ENCODE measurements around the gene RERG.

RERG gene

DNA sequence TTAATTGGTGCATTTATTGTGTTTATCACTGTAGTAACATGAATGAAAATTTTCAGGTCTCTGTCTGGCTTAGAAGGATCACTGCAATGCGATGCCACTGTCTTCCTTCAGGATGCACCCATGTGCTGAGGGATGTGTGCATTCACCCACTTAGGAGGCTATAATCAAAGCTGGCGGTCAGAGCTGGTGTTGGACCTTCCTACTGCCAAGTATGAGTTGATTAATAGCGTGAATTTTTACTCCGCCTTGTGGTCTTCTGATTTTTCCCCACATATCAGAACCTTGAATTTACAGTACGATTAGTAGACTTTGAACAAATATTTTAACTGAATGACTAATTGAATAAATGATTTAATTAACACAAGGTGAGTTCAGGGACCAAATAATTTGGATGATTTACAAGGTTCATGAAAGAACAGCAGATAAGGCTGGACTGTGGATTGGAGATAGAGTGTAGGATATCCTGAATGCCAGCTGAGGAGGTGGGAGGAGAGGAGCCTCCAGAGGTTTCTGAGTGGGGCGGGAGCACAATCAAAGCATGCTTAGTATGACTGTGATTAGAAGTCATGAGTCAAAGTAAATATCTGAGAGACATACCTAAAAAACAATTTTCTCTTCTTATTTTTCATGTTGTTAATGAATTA is 50.1 kb downstream of the RERG start:
- no peak for DNase-seq (ENCODE audit: low read depth)
- H3K4me3 ChIP-seq (ENCODE audit: low read depth, low read length) = no peak overlapping the region
- TF ChIP-seq, protein P1, sequence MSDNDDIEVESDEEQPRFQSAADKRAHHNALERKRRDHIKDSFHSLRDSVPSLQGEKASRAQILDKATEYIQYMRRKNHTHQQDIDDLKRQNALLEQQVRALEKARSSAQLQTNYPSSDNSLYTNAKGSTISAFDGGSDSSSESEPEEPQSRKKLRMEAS (IDR thresholded peaks at IDR 0.05; ENCODE audit: low read depth, low read length) = no peak
- no peak for TF ChIP-seq POLR2A (IDR thresholded peaks at IDR 0.05; ENCODE audit: extremely low read depth, insufficient read length)
- no peak for TF ChIP-seq CTCF (IDR thresholded peaks at IDR 0.05; ENCODE audit: low read depth, low read length)
- TF ChIP-seq MYC (IDR thresholded peaks at IDR 0.05; ENCODE audit: low read depth, low read length) = no peak

- TF ChIP-seq POLR2A (IDR thresholded peaks at IDR 0.05; ENCODE audit: extremely low read depth, insufficient read length) (no peak), MYC (IDR thresholded peaks at IDR 0.05; ENCODE audit: low read depth, low read length) (no peak), CTCF (IDR thresholded peaks at IDR 0.05; ENCODE audit: low read depth, low read length) (no peak)
- TF ChIP-seq, protein P1 (IDR thresholded peaks at IDR 0.05; ENCODE audit: low read depth, low read length) = no peak
- H3K4me3 ChIP-seq (ENCODE audit: low read depth, low read length) = no peak overlapping the region
- DNase-seq (ENCODE audit: low read depth) = no peak
Observed at GRCh38 chr12:15168026-15168678, 53.1 kb downstream of the RERG start.

DNA sequence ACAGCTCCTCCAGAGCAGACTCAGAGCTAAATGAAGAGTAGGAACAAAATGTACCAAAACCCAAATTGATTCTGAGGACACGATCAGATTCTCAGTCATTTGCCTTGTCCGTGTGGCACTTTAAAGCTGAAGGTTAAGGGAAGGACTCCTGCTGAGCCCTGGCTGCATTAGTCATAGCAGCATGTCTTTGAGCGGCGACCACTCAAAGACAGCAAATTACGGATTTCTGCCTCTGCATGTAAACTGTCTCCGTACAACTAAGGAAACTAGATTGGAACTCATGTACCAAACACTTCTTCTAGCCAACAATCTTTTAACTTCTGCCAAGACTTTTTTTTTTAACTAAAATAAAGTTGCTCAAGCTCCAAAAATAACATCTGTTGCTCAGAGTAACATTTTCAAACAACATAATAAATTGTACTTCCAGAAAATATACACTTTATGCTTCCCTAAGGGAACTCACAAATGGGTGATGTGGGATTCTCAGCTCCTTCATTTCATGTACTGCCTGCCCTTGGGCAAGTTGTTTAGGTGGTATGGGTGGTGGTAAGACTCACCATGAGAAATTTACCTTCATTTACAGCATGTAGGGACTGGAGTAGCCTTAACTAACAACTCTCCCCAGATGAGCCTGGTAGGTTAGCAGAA is 56.1 kb downstream of the RERG start:
- peak; percentile 17 for DNase-seq (ENCODE audit: low read depth)
- no peak for TF ChIP-seq MYC (IDR thresholded peaks at IDR 0.05; ENCODE audit: low read depth, low read length)
- TF ChIP-seq, protein P1 (IDR thresholded peaks at IDR 0.05; ENCODE audit: low read depth, low read length) = no peak
- no peak for TF ChIP-seq CTCF (IDR thresholded peaks at IDR 0.05; ENCODE audit: low read depth, low read length)
- no peak for TF ChIP-seq POLR2A (IDR thresholded peaks at IDR 0.05; ENCODE audit: extremely low read depth, insufficient read length)

GRCh38 chr12:15163030-15163976 is 57.9 kb downstream of the RERG start:
- DNase-seq (ENCODE audit: low read depth) = no peak
- TF ChIP-seq POLR2A (IDR thresholded peaks at IDR 0.05; ENCODE audit: extremely low read depth, insufficient read length) (no peak), CTCF (IDR thresholded peaks at IDR 0.05; ENCODE audit: low read depth, low read length) (no peak), MYC (IDR thresholded peaks at IDR 0.05; ENCODE audit: low read depth, low read length) (no peak)
- TF ChIP-seq, protein P1 (IDR thresholded peaks at IDR 0.05; ENCODE audit: low read depth, low read length) = no peak

More for the DNA sequence above, 56.1 kb downstream of the RERG start:
- no peak overlapping the region for H3K4me3 ChIP-seq (ENCODE audit: low read depth, low read length)

GRCh38 chr12:15158083-15158482 is 63.1 kb downstream of the RERG start:
- no peak for DNase-seq (ENCODE audit: low read depth)
- no peak overlapping the region for H3K4me3 ChIP-seq (ENCODE audit: low read depth, low read length)
- TF ChIP-seq POLR2A (IDR thresholded peaks at IDR 0.05; ENCODE audit: extremely low read depth, insufficient read length) = no peak
- TF ChIP-seq, protein P1 (IDR thresholded peaks at IDR 0.05; ENCODE audit: low read depth, low read length) = no peak
- no peak for TF ChIP-seq CTCF (IDR thresholded peaks at IDR 0.05; ENCODE audit: low read depth, low read length)
- no peak for TF ChIP-seq MYC (IDR thresholded peaks at IDR 0.05; ENCODE audit: low read depth, low read length)

More at GRCh38 chr12:15163030-15163976, 57.9 kb downstream of the RERG start:
- H3K4me3 ChIP-seq (ENCODE audit: low read depth, low read length) = no peak overlapping the region

All from NB4 (cell line).